HK-2 (cell line): ENCODE measurements around the gene ADAM22.

Experiments used
- DNase-seq: peaks from one replicate; pipeline ENCODE4 v3.0.0-alpha.2; 2018; ENCODE audit not compliant: unreplicated experiment

Gene ADAM22

DNA sequence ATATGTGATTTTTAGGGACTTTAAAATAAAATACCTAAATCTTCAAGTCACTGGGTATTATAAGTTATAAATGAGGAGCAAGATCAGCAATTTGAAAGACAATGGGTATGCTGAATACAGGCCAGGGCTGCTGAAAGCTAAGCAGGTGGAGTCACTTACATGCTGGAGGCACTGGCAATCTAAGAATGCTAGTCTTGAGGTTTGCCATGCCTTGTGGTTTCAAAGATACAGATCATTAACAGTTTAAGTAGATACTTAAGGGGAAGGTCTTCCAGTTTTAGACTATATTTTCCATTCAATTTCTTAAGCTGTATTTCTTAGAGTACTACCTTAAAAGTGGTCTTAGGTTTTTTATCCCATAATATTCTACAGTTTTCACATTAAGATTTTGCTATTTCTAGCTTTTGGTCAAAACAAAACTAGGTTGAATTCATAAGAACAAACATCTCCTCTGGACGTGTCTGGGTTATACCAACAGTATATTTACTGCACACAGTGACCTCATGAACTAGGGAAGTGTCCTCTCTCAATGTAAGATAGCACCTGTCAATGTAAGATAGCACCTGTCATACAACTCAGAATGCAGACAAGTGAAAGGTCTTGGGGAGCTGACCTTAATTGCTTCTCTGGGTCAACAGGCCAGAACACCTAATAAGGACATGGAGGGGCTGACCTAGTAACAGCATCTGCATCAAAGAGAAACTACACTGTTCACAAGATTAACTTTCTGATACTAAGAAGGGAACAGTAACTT, 283.8 kb downstream of the ADAM22 start:
- DNase-seq: no peak

- no peak for DNase-seq
Observed at GRCh38 chr7:88218429-88218745, 284.3 kb downstream of the ADAM22 start.

DNA sequence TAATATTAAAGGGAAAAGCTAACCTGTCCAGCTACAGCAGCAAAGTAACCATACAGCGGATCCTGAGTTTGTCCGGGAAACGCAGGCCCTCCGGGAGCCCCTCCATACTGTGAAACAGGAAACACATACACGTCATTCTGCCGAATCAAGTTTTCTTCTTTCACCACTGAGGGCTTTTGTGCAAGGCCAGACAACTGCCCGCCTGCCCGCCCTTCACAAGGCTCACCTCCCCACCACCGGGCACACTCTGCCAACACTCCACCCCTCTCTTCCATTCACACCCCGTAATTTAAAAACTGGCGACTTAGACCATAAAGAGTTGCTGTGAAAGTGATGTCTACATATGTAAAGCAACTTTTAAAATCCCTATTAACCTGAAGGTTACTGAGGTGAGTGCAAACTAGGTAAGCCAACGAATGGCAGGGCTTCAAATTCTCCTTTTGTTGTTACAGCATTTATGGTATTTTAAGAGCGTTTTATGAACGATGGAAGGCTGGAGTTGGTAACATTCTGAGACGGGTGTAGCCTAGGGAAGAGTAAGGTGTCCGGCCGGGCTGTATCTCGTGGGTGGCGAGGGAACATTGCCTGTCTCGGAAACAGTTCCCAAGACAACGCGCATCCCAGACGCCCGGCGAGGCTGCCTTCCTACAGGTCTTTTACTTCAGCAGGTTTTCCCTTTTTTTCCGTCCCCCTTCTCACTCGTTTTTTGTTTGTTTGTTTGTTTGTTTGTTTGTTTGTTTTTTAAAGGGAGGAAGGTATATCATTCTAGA, 285.0 kb downstream of the ADAM22 start:
- DNase-seq: peak; percentile 32

DNA sequence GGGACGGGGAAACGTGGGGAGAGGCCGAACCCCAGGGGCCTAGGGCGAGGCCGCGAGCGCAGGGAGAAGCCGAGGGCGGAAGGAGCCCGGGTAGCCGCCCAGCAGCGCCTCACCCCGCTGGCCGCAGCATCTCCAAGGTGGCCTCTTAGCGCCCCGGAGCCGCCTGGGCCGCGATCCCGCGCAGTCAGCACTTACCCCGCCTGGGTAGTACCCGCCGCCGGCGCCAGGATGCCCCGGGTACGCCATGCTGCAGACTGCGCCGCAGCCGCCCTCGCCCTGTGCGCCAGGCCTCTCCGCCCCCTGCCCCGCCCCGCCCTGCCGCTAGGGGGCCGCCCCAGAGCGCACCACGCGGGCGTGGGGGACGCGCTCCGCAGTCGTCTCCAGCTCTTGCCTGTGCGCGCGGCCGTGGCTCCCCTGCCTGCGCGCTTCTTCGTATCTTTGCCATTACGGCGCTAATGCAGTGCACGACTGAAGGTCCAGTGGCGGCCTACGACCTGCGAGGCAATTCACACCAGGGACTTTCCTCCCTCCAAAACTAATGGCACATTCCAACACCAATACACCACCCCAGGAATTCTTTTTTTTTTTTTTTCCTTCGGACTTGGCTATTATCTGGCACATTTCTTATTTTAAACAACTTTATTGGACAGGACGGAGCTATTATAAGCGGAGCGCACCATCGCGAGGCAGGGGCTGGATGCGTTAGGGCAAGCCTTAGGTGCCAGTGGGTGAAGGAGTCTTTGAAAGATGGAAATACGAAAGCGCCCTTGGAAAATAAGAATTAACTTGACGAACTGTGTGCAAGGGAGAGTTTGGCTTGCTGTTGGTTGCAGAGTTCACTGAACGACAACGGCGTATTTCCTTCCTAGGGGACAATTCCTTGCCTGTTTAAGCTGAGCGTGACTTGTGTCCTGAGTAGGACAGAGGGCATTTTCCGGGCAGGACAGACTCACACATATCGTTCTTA, 286.0 kb downstream of the ADAM22 start, which contains the start of gene SRI:
Gene SRI, minus strand, starts transcription at position 258 of the 967 bp plus-strand sequence. Its CDS starts 12 bp downstream, at position 246.
- DNase-seq: peak; percentile 92

DNA sequence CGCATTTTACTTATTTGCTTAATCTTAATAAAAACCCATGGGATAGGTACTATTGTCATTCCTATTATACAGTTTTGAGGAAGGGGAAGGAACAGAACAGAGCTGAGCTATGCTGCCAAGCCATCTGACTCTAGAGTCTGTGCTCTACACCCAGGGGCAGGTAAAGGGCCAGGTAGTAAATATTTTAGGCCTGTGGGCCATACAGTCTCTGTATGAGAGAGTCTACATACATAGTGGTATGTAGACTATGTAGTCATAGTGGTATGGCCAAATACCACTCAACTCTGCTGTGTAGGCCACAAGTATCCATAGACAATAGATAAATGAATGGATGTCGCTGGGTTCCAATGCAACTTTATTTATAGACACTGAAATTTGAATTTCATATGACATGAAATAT, 289.2 kb downstream of the ADAM22 start:
- no peak for DNase-seq

GRCh38 chr7:88224601-88225275, 290.7 kb downstream of the ADAM22 start:
- DNase-seq: no peak

DNA sequence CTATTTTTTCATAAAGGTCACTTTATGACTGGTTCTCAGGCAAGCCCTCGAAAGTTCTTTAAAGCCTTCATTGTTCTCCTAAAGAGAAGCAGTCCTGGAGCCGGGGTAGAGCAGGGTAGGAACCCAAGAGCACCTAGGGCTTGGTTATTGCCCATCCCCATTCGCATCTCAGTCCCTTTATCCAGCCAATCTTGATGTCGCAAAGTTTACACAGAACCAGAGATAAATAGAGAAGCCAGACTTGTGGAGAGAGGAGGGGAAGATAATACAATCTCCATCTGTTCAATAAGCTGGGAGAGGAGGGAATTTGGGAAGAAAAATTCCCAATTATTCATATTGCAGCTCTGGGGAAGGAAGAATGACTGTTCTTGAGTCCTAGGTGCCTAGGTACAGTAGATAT, 292.1 kb downstream of the ADAM22 start:
- no peak for DNase-seq

DNA sequence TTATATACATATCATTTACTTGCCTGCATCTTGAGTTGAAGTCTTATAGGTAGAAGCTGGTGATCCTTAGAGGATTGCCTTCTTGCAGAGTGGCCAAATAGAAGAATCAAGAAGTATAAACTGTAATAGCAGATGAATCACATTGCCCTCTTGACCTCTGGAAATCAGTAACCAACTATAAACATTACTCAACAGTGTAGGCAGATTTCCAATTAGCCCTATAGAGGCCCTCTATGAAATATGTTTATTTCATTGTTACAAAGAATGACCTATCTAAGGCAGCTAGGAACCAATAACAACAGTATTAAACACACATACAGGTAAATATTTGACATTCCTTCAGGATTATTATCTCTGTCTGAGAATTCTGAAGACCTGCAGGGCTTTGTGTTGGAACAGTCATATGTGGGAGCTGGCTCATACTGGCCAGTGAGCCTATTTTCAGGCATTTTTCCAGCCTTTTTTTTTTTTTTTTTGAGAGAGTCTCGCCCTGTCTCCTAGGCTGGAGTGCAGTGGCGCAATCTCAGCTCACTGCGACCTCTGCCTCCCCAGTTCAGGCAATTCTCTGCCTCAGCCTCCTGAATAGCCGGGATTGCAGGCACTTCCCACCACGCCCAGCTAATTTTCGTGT, 292.9 kb downstream of the ADAM22 start:
- DNase-seq: peak; percentile 57

GRCh38 chr7:88229302-88229995, 295.4 kb downstream of the ADAM22 start:
- no peak for DNase-seq

DNA sequence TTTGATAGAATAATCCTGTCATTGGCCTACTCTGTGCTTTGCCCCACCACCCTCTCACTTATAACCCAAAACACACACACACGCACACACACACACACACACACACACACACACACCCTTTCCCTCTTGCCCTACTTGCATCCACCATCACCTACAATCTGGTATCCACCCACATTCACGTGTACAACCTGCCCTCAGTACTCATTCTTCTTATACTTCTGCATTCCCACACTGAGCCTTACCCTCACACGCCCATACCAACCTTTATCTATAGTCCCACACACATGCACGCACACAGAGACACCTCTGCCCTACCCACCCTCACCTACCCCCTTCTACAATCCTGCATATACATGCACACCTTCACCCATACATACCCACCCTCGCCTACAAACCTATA, 296.6 kb downstream of the ADAM22 start:
- DNase-seq: no peak

DNA sequence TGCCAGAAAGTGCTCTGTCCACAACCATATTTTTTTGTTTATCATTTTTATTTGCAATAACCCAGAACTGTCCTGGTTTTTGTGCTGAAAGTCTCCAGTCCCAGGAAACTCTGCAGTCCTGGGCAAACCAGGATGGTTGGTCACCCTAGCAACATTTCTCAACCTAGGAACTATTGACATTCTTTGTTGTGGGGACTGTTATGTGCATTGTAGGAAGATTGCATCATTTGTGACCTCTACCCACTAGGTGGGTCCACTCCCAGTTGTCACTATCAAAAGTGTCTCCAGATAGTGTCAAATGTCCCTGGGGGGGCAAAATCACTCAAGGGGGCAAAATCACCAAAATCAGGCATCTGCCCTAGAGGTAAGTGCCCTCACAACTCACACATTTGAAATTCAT, 299.8 kb downstream of the ADAM22 start:
- DNase-seq: no peak

DNA sequence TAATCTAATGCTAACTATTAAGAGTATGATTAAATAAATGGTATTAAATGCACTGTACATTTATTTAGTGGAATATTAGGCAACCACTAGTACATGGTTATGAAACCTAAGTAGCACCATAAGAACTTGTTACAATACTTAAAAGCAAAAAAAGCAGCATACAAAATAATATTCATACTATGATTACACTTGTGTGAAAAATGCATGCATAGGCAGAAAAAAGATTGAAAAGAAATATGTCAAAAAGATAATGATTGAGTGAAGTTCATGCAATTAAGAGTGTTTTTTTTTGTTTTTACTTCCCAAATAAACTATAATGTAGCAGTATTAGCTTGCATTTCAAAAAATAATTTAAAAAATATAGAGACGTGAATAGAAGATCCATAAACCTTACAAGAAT, 305.8 kb downstream of the ADAM22 start:
- DNase-seq: no peak

DNA sequence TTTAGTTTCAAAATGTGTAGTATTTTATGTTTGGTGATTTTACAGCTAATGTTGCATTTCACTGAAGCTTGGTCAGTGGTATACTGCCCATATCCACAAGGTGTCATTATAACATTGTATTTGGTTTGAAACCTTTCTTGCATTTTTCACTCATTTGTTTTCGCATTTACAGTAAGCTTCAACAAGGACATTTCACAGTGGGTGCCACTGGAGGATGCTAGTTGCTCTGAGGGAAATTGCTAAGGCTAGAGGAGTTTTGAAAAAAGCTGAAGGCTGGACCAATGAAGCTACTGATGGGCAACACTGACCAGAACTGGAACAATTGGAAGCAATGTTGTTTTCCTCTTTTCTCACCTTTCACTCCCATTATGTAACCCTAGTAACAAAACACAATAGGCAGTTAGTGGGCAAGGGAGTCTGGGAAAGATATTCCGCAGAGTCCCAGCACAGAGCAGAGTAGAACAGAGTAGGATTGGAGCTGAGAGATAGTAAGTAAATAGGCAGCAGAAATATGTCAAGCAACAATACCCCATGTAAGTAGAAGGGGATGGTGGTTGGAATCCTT, 309.4 kb downstream of the ADAM22 start:
- DNase-seq: no peak

DNA sequence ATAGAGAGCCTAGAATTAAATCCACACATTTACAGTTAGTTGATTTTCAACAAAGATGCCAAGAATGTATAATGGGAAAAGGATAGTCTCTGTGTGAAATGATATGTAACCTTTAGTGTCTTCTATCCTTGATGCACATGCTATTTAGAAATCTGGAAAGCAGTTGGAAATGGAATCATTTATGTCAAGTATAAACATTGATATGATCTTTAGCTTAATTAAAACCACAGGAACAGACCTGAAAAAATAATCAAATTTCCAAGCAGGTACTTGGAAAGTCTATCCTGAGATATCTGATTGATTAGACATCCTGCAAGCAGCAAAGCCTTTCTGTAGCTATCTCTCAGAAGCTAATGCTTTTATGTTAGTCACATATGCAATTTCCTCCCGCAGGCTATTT, 310.2 kb downstream of the ADAM22 start:
- DNase-seq: no peak
